ENCODE measurements around the gene CMTM2. TPM values are rescaled to one million over a fixed set of nuclear protein-coding genes. Genes with fewer than 3 reads are reported as not detected.

The CMTM2 gene
- total and polyA plus RNA-seq, 2 of the 4 experiments (the other 2 are of a cell fraction) = not detected

DNA sequence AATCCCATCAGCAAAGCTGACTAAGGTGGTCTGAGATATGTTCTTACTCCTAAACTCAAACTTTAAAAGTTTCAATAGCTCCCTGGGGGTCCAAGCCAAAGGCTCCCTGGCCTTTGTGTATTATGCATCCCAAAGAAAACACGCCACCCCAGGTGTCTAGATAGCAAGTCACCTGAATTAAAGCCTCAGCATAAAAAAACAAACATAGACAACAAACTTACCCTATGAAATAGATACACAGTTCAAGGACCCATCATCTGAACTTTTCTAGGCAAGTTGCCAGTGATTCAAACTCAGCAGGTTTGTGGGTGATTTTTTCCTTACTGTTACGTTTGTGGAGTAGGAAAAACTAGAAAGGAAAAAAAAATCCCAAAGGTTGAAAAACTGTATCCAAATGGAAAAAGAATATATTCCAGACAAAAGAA, 37.8 kb downstream of the CMTM2 start:
- peaks cover 37% of the 10 kb centered on the region for H3K4me1 ChIP-seq (ENCODE audit: control insufficient read depth, insufficient read depth, low read length)
- H2BK5ac ChIP-seq (ENCODE audit: low read depth, low read length, poor library complexity, severe bottlenecking) = peak overlapping the region; percentile 69
- H3K14ac ChIP-seq (replicated peaks; ENCODE audit: low read depth, low read length) = peak overlapping the region; percentile 70
- H3K9me1 ChIP-seq (ENCODE audit: insufficient read depth, low read length) = peaks cover 27% of the 10 kb centered on the region
- H3K27me3 ChIP-seq (ENCODE audit: control insufficient read depth, insufficient read depth, low read length) = no peaks in the 10 kb centered on the region
- H2AFZ ChIP-seq (replicated peaks; ENCODE audit: low read length, poor library complexity) = no peak overlapping the region
- H2BK120ac ChIP-seq (ENCODE audit: low read depth, low read length) = peak overlapping the region; percentile 79; the same call in 1 of the 2 replicates
- intact Hi-C loops (cut with micrococcal nuclease) = no loop called here
- peak overlapping the region; percentile 54; the same call in 1 of the 2 replicates for H2BK20ac ChIP-seq (ENCODE audit: low read depth, low read length)
- H4K91ac ChIP-seq (ENCODE audit: insufficient read depth, low read depth, low read length) = peak overlapping the region; percentile 82
- H4K8ac ChIP-seq (ENCODE audit: low read depth in 2 of 2, low read length in 2 of 2) = peak overlapping the region in 1 of 2 experiments; percentile 39; a peak in 3 of 4 replicates
- H3K4ac ChIP-seq (ENCODE audit: low read depth, low read length) = peak overlapping the region; percentile 68; the same call in 1 of the 2 replicates
- no peak overlapping the region for H3K4me3 ChIP-seq (ENCODE audit: insufficient read depth, low read depth, low read length)
- H3K4me2 ChIP-seq (ENCODE audit: low read depth, low read length) = no peak overlapping the region
- no peak overlapping the region for H3K27ac ChIP-seq (ENCODE audit: insufficient read depth, low read length)
- DNase-seq (peak; percentile 42), ATAC-seq (ENCODE audit: low read depth) (no peak)
- dilution Hi-C loops (cut with HindIII; ENCODE audit: low sequenced_read_pairs, unreplicated experiment) = no loop called here
- H4K20me1 ChIP-seq (ENCODE audit: insufficient read depth, low read length) = peaks cover 9% of the 10 kb centered on the region; the same call in 1 of the 2 replicates
- WGBS, 2 experiments (ENCODE audit: extremely low coverage in 2 of 2, insufficient read length in 1 of 2) = 100% methylated on average over 1 of the region's 2 CpGs; no CpG with 5 or more reads in 1 of the 2 experiments
- ChIA-PET POLR2A (ENCODE audit: unreplicated experiment) (no interaction called here), CTCF (interaction anchor here (1.0 to 2.3 kb wide), 4 partner anchors 9 to 256 kb away, joined by 3 to 8 read pairs (median 4); no protein-coding TSS in a partner anchor)
- H3K79me1 ChIP-seq (ENCODE audit: low read depth in 1 of 2, low read length in 2 of 2) = 0 out of 4 replicates have a peak, but pooled peaks cover 0 to 6% of the 10 kb centered on the region in 2 experiments
- H3K9ac ChIP-seq (ENCODE audit: low read depth, low read length) = no peak overlapping the region
- H3K9me3 ChIP-seq (ENCODE audit: control insufficient read depth, insufficient read depth, low read length) = no peaks in the 10 kb centered on the region
- BruUV-seq (replicated peaks) = no TSS peak
- peaks cover 24% of the 10 kb centered on the region for H3K36me3 ChIP-seq (ENCODE audit: control insufficient read depth, insufficient read depth, low read length)
- no peak overlapping the region; the same call in 1 of the 2 replicates for H4K5ac ChIP-seq (ENCODE audit: low read depth, low read length)
- in situ Hi-C loops (cut with MboI; ENCODE audit: low sequenced_read_pairs) = no loop called here
- peak overlapping the region; percentile 81; the same call in 1 of the 2 replicates for H3K23ac ChIP-seq (ENCODE audit: low read depth, low read length)
- peak overlapping the region; percentile 89; the same call in 1 of the 2 replicates for H3K18ac ChIP-seq (ENCODE audit: low read depth, low read length)
- no peak overlapping the region for H2AK9ac ChIP-seq (replicated peaks; ENCODE audit: low read depth, low read length, poor library complexity)
- H2AK5ac ChIP-seq (ENCODE audit: low read depth, low read length) = no peak overlapping the region
- H3K56ac ChIP-seq (ENCODE audit: extremely low read depth, insufficient read depth, low read length) = no peak overlapping the region
- peak overlapping the region; percentile 67; the same call in 1 of the 3 replicates for H2BK15ac ChIP-seq (ENCODE audit: low read depth, low read length)
- TF ChIP-seq BHLHE40 (IDR thresholded peaks at IDR 0.05; ENCODE audit: low read depth, low read length) (no peak), CHD1 (IDR thresholded peaks at IDR 0.05; ENCODE audit: low read depth, low read length) (no peak)
